ACC112 (cell line): ENCODE data around the gene DTNB.
"Not testable (repeated sequence)": the region's sequence is repeated elsewhere in the genome, so short reads cannot be mapped to it uniquely, and the experiment has no call there.

Experiments used
- H2AFZ ChIP-seq: fragments of 200-600 bp; sonication (generic); one replicate; pipeline ENCODE4 v1.6.0; 2017; ENCODE audit warnings: antibody characterized with exemption, low read length; ENCODE audit not compliant: unreplicated experiment
- H3K27ac ChIP-seq: fragments of 200-600 bp; sonication (generic); 2 replicates; pipeline ENCODE4 v1.5.1; 2014; ENCODE audit warnings: low read depth, mild to moderate bottlenecking, antibody characterized with exemption, low read length, moderate library complexity
- H3K27me3 ChIP-seq: fragments of 200-600 bp; sonication (generic); 2 replicates; pipeline ENCODE4 v1.6.1; 2014; ENCODE audit warnings: mild to moderate bottlenecking, antibody characterized with exemption, low read length, moderate library complexity, mixed read lengths; ENCODE audit not compliant: insufficient read depth
- H3K36me3 ChIP-seq: fragments of 200-600 bp; sonication (generic); 2 replicates; pipeline ENCODE4 v1.6.1; 2016; ENCODE audit warnings: mild to moderate bottlenecking, antibody characterized with exemption, low read length, moderate library complexity, mixed read lengths; ENCODE audit not compliant: insufficient read depth
- H3K4me1 ChIP-seq: fragments of 200-600 bp; sonication (generic); one replicate; pipeline ENCODE4 v1.6.1; 2016; ENCODE audit warnings: low read length, mixed read lengths; ENCODE audit not compliant: insufficient read depth, unreplicated experiment, control insufficient read depth
- H3K4me3 ChIP-seq: fragments of 200-600 bp; sonication (generic); 2 replicates; pipeline ENCODE4 v1.5.1; 2014; ENCODE audit warnings: mild to moderate bottlenecking, low read depth, low read length
- H3K79me2 ChIP-seq: fragments of 200-600 bp; sonication (generic); one replicate; pipeline ENCODE4 v1.6.0; 2016; ENCODE audit warnings: low read length; ENCODE audit not compliant: control insufficient read depth, unreplicated experiment, insufficient read depth

The DTNB gene

GRCh38 chr2:25424426-25425028, 248.8 kb downstream of the DTNB start:
- Histone ChIP-seq H3K36me3 (no peaks in the 10 kb centered on the region), H3K4me1 (no peaks in the 10 kb centered on the region), H3K27me3 (no peaks in the 10 kb centered on the region), H3K27ac (no peak overlapping the region), H2AFZ (no peak overlapping the region), H3K4me3 (no peak overlapping the region), H3K79me2 (no peaks in the 10 kb centered on the region)

GRCh38 chr2:25421820-25422411, 251.5 kb downstream of the DTNB start:
- Histone ChIP-seq H3K27me3 (no peaks in the 10 kb centered on the region), H2AFZ (no peak overlapping the region), H3K79me2 (no peaks in the 10 kb centered on the region), H3K4me3 (no peak overlapping the region), H3K27ac (no peak overlapping the region), H3K4me1 (no peaks in the 10 kb centered on the region), H3K36me3 (0 out of 2 replicates have a peak, but pooled peaks cover 4% of the 10 kb centered on the region)

- no peak overlapping the region for H3K4me3 ChIP-seq
- 0 out of 2 replicates have a peak, but pooled peaks cover 4% of the 10 kb centered on the region for H3K36me3 ChIP-seq
- H2AFZ ChIP-seq, result no peak overlapping the region
- no peaks in the 10 kb centered on the region for H3K4me1 ChIP-seq
- no peaks in the 10 kb centered on the region for H3K79me2 ChIP-seq
- no peaks in the 10 kb centered on the region for H3K27me3 ChIP-seq
- H3K27ac ChIP-seq, result no peak overlapping the region
These were observed 252.1 kb downstream of the DTNB start for GRCh38 chr2:25421289-25421688.

GRCh38 chr2:25420820-25421237, 252.5 kb downstream of the DTNB start:
- H2AFZ ChIP-seq, result no peak overlapping the region
- no peak overlapping the region for H3K27ac ChIP-seq
- no peaks in the 10 kb centered on the region for H3K79me2 ChIP-seq
- no peaks in the 10 kb centered on the region for H3K27me3 ChIP-seq
- H3K4me3 ChIP-seq, result no peak overlapping the region
- H3K4me1 ChIP-seq, result no peaks in the 10 kb centered on the region
- H3K36me3 ChIP-seq, result 0 out of 2 replicates have a peak, but pooled peaks cover 4% of the 10 kb centered on the region

GRCh38 chr2:25419678-25420242, 253.6 kb downstream of the DTNB start:
- no peak overlapping the region for H3K4me3 ChIP-seq

GRCh38 chr2:25418944-25419677, 254.3 kb downstream of the DTNB start:
- Histone ChIP-seq H2AFZ (no peak overlapping the region), H3K4me3 (no peak overlapping the region), H3K36me3 (0 out of 2 replicates have a peak, but pooled peaks cover 4% of the 10 kb centered on the region), H3K4me1 (no peaks in the 10 kb centered on the region), H3K79me2 (no peaks in the 10 kb centered on the region), H3K27ac (no peak overlapping the region), H3K27me3 (no peaks in the 10 kb centered on the region)

More at GRCh38 chr2:25419678-25420242, 253.6 kb downstream of the DTNB start:
- H3K27me3 ChIP-seq, result no peaks in the 10 kb centered on the region
- H3K27ac ChIP-seq, result no peak overlapping the region
- no peaks in the 10 kb centered on the region for H3K4me1 ChIP-seq
- no peak overlapping the region for H2AFZ ChIP-seq
- H3K79me2 ChIP-seq, result no peaks in the 10 kb centered on the region
- 0 out of 2 replicates have a peak, but pooled peaks cover 4% of the 10 kb centered on the region for H3K36me3 ChIP-seq

GRCh38 chr2:25417715-25418369, 255.5 kb downstream of the DTNB start:
- Histone ChIP-seq H3K4me1 (no peaks in the 10 kb centered on the region), H3K27me3 (no peaks in the 10 kb centered on the region), H3K4me3 (no peak overlapping the region), H2AFZ (no peak overlapping the region), H3K27ac (no peak overlapping the region), H3K36me3 (0 out of 2 replicates have a peak, but pooled peaks cover 4% of the 10 kb centered on the region), H3K79me2 (no peaks in the 10 kb centered on the region)

- 0 out of 2 replicates have a peak, but pooled peaks cover 4% of the 10 kb centered on the region for H3K36me3 ChIP-seq
- H3K27ac ChIP-seq, result no peak overlapping the region
- no peaks in the 10 kb centered on the region for H3K27me3 ChIP-seq
- H3K4me3 ChIP-seq, result no peak overlapping the region
- H3K4me1 ChIP-seq, result no peaks in the 10 kb centered on the region
- H2AFZ ChIP-seq, result no peak overlapping the region
- no peaks in the 10 kb centered on the region for H3K79me2 ChIP-seq
These were observed 256.7 kb downstream of the DTNB start for GRCh38 chr2:25416674-25417073.

- Histone ChIP-seq H3K4me3 (no peak overlapping the region), H3K79me2 (no peaks in the 10 kb centered on the region), H3K27me3 (no peaks in the 10 kb centered on the region), H3K27ac (no peak overlapping the region), H2AFZ (no peak overlapping the region), H3K4me1 (no peaks in the 10 kb centered on the region), H3K36me3 (0 out of 2 replicates have a peak, but pooled peaks cover 4% of the 10 kb centered on the region)
These were observed 258.6 kb downstream of the DTNB start for GRCh38 chr2:25414781-25415180.

GRCh38 chr2:25413409-25413808, 260.0 kb downstream of the DTNB start:
- H2AFZ ChIP-seq, H3K79me2 ChIP-seq, H3K4me1 ChIP-seq, H3K27me3 ChIP-seq, H3K36me3 ChIP-seq, H3K4me3 ChIP-seq, H3K27ac ChIP-seq: not testable (repeated sequence)
